NB4 (cell line): Measurements from ENCODE around the gene RERE.

ENCODE experiments used
- POLR2A ChIP-seq: IDR thresholded peaks from 2 replicates; pipeline ENCODE4 v1.6.1; 2011; ENCODE audit warnings: mild to moderate bottlenecking; ENCODE audit not compliant: insufficient read length; ENCODE audit errors: extremely low read depth
- TF ChIP-seq, protein P1 (sequence below): IDR thresholded peaks from one replicate; pipeline ENCODE4 v1.5.1; 2012; ENCODE audit warnings: low read depth, low read length

DNA sequence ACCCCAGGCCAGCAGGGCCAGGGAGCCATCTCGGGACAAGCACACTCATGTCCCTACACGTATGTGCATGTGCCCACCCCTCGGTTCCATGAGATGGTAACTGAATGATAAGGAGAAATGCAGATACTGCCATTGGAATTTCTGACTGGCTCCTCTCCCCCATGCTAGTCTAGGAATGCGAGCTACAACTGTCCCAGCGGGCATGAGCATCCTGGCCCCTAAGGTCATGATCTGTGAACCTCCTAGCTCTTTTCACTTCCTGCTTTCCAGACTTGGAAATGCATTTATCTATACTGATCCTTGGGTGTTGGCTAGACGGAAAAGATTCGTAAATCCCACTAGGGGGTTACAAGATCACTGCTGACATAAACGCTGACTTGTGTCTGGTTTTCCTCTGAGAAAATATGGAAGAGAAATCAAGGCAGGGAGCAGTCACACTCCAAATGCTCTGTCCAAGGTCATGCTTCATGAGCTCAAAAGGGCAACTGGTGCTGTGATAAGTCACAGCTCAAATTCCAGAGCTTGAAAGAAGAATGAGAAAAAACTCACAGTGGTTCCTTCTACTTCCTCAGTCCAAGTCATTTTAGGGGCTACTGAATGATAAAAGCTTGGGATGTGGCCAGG, 449.8 kb downstream of the RERE start:
- TF ChIP-seq, protein P1, sequence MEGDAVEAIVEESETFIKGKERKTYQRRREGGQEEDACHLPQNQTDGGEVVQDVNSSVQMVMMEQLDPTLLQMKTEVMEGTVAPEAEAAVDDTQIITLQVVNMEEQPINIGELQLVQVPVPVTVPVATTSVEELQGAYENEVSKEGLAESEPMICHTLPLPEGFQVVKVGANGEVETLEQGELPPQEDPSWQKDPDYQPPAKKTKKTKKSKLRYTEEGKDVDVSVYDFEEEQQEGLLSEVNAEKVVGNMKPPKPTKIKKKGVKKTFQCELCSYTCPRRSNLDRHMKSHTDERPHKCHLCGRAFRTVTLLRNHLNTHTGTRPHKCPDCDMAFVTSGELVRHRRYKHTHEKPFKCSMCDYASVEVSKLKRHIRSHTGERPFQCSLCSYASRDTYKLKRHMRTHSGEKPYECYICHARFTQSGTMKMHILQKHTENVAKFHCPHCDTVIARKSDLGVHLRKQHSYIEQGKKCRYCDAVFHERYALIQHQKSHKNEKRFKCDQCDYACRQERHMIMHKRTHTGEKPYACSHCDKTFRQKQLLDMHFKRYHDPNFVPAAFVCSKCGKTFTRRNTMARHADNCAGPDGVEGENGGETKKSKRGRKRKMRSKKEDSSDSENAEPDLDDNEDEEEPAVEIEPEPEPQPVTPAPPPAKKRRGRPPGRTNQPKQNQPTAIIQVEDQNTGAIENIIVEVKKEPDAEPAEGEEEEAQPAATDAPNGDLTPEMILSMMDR, result no peak
- TF ChIP-seq POLR2A, result no peak
